ENCODE data around the gene RAB11FIP5.

Gene RAB11FIP5

GRCh38 chr2:73072416-73072815 is 40.3 kb downstream of the RAB11FIP5 start:
- DNase-seq (ENCODE audit: low read depth): no peak
- no peak for TF ChIP-seq CTCF (IDR thresholded peaks at IDR 0.05; ENCODE audit: insufficient read depth, low read depth, low read length, missing control alignments)
- H3K4me3 ChIP-seq (ENCODE audit: low read length): peak overlapping the region; percentile 81

- peak; percentile 34 for DNase-seq (ENCODE audit: low read depth)
- no peak for TF ChIP-seq CTCF (IDR thresholded peaks at IDR 0.05; ENCODE audit: insufficient read depth, low read depth, low read length, missing control alignments)
- peak overlapping the region; percentile 81 for H3K4me3 ChIP-seq (ENCODE audit: low read length)
Measured at GRCh38 chr2:73072129-73072395, 40.7 kb downstream of the RAB11FIP5 start.

GRCh38 chr2:73071360-73072128 is 41.2 kb downstream of the RAB11FIP5 start, which contains the start of gene SFXN5:
Gene SFXN5, minus strand, starts transcription at chr2:73071712. Its CDS starts 7 bp downstream, at chr2:73071705.
- DNase-seq (ENCODE audit: low read depth): peak; percentile 94
- peak within 1 kb of the TSS; percentile 81 for H3K4me3 ChIP-seq (ENCODE audit: low read length)
- TF ChIP-seq CTCF (IDR thresholded peaks at IDR 0.05; ENCODE audit: insufficient read depth, low read depth, low read length, missing control alignments): no peak

GRCh38 chr2:73070643-73071359 is 41.9 kb downstream of the RAB11FIP5 start:
- peak; percentile 29 for DNase-seq (ENCODE audit: low read depth)
- no peak for TF ChIP-seq CTCF (IDR thresholded peaks at IDR 0.05; ENCODE audit: insufficient read depth, low read depth, low read length, missing control alignments)
- peak overlapping the region; percentile 81 for H3K4me3 ChIP-seq (ENCODE audit: low read length)

- no peak for TF ChIP-seq CTCF (IDR thresholded peaks at IDR 0.05; ENCODE audit: insufficient read depth, low read depth, low read length, missing control alignments)
- H3K4me3 ChIP-seq (ENCODE audit: low read length): peak overlapping the region; percentile 81
- DNase-seq (ENCODE audit: low read depth): peak; percentile 29
Measured at GRCh38 chr2:73069855-73070642, 42.7 kb downstream of the RAB11FIP5 start.

- H3K4me3 ChIP-seq (ENCODE audit: low read length): peak overlapping the region; percentile 81
- no peak for TF ChIP-seq CTCF (IDR thresholded peaks at IDR 0.05; ENCODE audit: insufficient read depth, low read depth, low read length, missing control alignments)
- peak; percentile 33 for DNase-seq (ENCODE audit: low read depth)
Measured at GRCh38 chr2:73069041-73069854, 43.5 kb downstream of the RAB11FIP5 start.
